Activated T-cell treated with anti-CD3 and anti-CD28 coated beads for 48 hours (primary cell): ENCODE data around the gene TTC28.

Experiments used
- DNase-seq: peaks from one replicate; pipeline ENCODE4 v3.0.0-alpha.2; 2020; ENCODE audit warnings: low read depth

TTC28 gene

DNA sequence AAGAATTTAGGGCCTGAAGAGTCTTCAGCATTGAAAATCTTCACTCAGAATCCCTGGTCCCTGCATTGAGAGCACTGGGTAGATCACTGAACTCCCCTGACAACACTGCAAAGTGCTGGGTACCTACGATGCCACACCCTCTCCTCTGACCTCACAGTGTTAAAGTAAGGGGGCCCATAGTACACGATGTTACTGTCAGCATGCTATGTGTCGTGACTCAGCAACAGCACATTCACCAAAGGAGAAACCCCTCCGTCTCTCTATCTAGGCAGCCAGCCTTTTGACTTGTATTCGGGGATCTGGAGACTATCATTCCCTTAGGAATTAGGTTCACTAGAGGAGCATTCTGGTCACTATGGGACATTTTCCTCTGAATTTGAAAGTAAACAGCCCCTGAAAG, 693.2 kb downstream of the TTC28 start:
- DNase-seq: no peak

- no peak for DNase-seq
These were observed 694.0 kb downstream of the TTC28 start for GRCh38 chr22:27985323-27986275.

DNA sequence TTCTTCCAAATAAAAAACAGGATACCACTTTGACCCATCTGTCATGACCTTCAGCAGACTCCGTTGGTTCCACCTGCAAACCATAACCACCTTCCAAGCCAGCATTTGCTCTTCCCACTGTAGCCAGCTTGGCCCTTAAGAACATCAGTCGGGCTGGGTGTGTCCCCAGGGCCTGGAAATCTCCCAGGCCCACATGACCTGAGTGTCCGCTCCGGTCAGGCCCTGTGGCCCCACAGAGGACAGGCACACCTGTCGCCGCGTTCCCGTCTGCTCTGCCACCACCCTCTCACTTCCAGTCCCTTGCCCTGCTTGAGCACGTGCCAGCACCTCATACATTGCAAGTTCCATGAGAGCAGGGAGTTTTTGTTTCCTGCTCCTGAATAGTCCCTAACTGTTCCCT, 694.9 kb downstream of the TTC28 start:
- no peak for DNase-seq

GRCh38 chr22:27984001-27984695, 695.5 kb downstream of the TTC28 start:
- DNase-seq: no peak

GRCh38 chr22:27983361-27983791, 696.3 kb downstream of the TTC28 start:
- no peak for DNase-seq

DNA sequence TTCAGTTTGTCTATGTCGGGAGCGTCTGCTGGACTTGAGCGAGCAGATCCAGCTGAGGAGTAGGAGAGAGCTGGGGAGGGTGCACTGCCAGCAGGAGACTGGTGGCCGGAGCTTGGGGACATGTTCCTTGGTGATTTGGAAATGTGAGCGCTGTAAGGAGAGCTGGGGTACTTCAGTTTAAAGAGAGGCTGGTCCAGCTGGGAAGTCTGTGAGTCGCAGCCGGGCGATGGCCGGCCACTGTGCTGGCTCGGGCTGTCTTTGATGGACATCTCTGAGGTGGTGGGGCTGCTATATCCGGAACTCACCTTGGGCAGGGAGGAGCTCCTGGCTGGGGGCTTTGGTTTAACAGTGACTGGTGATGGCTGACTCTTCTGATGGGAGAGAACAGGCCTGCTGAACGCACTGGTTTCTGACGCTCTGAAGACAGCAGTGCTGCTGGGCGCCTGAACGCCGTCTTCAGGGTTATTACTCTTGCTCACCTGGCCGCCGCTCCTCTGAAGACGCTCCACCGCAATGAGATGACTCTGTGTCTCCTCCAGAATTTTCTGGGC, 696.9 kb downstream of the TTC28 start:
- DNase-seq: no peak

DNA sequence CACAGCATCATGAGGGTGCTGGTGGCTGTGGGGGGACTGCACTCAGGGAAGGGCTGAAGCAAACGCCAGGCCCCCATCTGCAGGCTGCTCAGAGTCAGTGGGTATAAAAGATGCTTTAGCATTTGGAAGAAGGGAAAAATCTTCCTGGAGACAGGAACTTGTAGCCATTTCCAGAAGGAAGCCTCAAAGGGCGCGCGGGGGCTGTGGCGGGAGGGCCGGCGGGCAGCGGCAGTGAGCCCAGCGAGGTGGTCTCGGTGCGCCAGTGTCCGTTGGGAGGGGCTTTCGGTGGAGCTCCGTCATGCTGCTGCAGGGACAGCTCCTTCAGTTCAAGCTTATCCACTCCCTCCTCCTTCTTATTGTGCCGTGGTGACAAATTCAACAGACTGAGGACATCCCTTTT, 697.5 kb downstream of the TTC28 start:
- DNase-seq: no peak

- no peak for DNase-seq
These were observed 699.1 kb downstream of the TTC28 start for GRCh38 chr22:27980424-27981148.

DNA sequence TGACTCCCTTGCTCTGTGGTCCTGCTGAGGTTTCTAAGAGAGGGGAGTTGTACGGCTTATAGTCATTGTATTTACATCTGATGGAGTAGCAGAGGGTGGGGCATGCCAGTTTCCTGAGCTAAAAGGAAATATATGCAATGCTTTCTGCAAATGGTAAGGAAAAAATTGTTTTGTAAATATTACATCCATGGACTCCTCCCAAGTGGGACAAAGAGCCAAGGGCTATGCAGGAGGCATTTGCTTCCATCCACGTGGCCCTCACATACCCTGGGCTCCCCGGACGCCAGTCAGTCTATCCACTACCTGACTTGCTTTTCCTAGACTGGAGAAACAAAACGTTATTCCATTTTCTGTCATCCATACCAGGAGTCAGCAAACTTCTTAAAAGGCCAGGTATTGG, 700.8 kb downstream of the TTC28 start:
- no peak for DNase-seq

DNA sequence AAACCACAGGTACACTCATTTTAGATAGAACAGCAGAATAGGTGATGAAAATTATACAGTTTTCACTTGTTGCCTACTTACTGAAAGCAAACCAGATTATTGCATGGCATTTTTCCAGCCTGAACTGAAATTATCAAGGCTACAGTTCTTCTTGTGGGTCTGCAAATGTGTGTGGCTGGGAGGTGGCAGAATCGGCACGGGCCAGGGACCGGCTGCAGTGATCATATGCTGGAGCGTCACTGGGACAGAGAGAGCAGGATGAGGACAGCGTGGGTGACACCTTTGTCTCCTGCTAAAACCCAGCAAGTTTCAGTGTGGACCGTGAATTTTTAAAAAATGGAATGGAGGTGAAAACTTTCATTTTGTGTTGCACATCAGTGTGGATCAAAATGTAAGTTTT, 701.3 kb downstream of the TTC28 start:
- no peak for DNase-seq

GRCh38 chr22:27976586-27976985, 703.1 kb downstream of the TTC28 start:
- DNase-seq: no peak

- no peak for DNase-seq
These were observed 704.1 kb downstream of the TTC28 start for GRCh38 chr22:27975381-27976013.

GRCh38 chr22:27973846-27974245, 705.8 kb downstream of the TTC28 start:
- DNase-seq: no peak

DNA sequence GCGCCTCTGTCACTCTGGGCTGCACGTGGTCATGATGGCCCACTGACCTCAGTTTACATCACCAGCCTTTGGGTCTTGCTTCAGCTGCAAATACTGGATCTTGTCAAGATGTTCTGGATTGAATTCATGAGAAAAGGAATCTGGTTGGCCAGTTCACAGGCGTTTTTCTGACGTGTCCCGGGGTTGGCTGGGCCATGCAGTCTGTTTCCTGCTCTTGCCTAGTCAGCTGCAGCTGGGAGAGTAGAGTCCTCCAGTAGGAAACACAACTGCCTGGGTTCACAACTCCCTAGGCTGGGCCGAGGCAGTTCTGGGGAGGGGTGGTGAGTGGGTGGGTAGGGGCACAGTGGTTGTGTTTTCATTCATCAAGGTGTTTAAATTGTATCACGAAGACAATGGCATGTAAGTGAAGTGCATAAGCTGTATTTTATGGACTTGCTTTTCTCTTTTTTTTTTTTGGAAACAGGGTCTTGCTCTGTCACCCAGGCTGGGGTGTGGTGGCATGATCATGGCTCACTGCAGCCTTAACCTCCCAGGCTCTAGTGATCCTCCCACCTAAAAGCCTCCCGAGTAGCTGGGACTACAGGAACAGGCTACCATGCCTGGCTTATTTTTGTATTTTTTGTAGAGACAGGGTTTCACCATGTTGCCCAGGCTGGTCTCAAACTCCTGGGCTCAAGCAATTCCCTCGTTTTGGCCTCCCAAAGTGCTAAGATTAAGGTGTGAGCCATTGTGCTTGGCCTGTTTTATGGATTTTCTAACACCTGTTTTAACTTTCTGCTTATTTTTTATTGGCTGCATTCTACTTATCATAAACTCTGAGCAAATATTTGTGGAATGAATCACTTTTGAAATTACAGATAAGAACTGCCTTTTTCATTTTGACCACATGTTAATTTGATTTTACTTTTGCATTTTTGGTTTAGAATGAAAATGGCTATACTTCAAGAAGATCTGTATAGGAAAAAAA, 706.6 kb downstream of the TTC28 start:
- DNase-seq: no peak

- DNase-seq: no peak
These were observed 707.7 kb downstream of the TTC28 start for GRCh38 chr22:27971926-27972325.

DNA sequence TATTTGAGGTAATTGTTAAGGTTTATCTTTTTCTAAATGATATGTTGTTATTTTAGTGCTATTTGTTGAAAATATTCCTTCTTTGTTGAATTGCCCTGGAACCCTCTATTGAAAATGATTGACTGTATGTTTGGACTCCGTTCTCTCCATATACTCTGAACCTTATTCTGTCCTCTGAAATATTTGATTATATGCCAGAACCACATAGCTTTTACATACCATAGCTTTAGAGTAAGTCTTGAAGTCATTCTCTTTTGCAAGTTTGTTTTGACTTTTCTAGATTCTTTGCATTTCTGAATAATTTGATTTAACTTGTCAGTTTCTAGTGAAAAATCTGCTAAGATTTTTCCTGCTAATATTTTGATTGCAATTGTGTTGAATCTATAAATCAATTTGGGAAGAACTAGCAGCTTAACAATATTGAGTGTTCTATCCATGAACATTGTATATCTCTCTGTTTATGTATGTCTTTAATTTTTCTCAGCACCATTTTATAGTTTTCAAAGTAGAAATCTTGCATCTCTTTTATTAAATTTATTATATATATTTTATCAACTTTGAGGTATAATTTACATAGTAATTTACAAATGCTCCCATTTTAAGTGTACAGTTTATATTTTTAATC, 708.9 kb downstream of the TTC28 start:
- DNase-seq: no peak

- DNase-seq: no peak
These were observed 713.2 kb downstream of the TTC28 start for GRCh38 chr22:27966168-27967064.

- no peak for DNase-seq
These were observed 717.2 kb downstream of the TTC28 start for GRCh38 chr22:27962268-27963044.
